GM13976 (cell line): Measurements from ENCODE around the gene GREB1.

Source experiments
- DNase-seq: peaks from one replicate; pipeline ENCODE4 v3.0.0; 2012; ENCODE audit warnings: low spot score
- CTCF ChIP-seq: IDR thresholded peaks from 2 replicates; pipeline ENCODE4 v1.5.1; 2012; ENCODE audit warnings: borderline replicate concordance, mild to moderate bottlenecking; ENCODE audit not compliant: insufficient read depth; ENCODE audit errors: extremely low read depth, missing control alignments, control extremely low read depth
- in situ Hi-C: fragments of 300-500 bp; cut with MboI; formaldehyde crosslinking; loops from one replicate; pipeline ENCODE4 v1.12.0; 2022; ENCODE audit warnings: low sequenced_read_pairs, mixed read lengths, inconsistent platforms; ENCODE audit not compliant: unreplicated experiment

Gene GREB1

GRCh38 chr2:11551569-11552259, 17.9 kb downstream of the GREB1 start:
- TF ChIP-seq CTCF, result no peak
- in situ Hi-C loops, result no loop called here

GRCh38 chr2:11552260-11552638, 18.4 kb downstream of the GREB1 start:
- in situ Hi-C loops, result no loop called here
- no peak for DNase-seq
- TF ChIP-seq CTCF, result no peak

More at GRCh38 chr2:11551569-11552259, 17.9 kb downstream of the GREB1 start:
- no peak for DNase-seq

- no peak for TF ChIP-seq CTCF
- DNase-seq, result no peak
- in situ Hi-C loops, result no loop called here
Measured at GRCh38 chr2:11553661-11554398, 20.0 kb downstream of the GREB1 start.

GRCh38 chr2:11554399-11554716, 20.5 kb downstream of the GREB1 start:
- no peak for TF ChIP-seq CTCF
- DNase-seq, result no peak
- in situ Hi-C loops, result no loop called here

GRCh38 chr2:11556101-11556806, 22.4 kb downstream of the GREB1 start:
- no peak for TF ChIP-seq CTCF
- DNase-seq, result no peak
- in situ Hi-C loops, result no loop called here

GRCh38 chr2:11558214-11558886, 24.5 kb downstream of the GREB1 start:
- in situ Hi-C loops, result no loop called here
- no peak for TF ChIP-seq CTCF
- no peak for DNase-seq
